Left colon (tissue), 2 donors: ENCODE results near the gene TNRC6C. TPM values are rescaled to one million over a fixed set of nuclear protein-coding genes. Genes with fewer than 3 reads are reported as not detected.

ENCODE experiments used
- ATAC-seq: fragments of 200-7000 bp; cut with Tn5 transposase; one replicate; pipeline ENCODE4 v1.9.1; 2020; ENCODE audit warnings: mild to moderate bottlenecking, moderate library complexity
- DNase-seq, 2 donors: peaks; one replicate each; pipeline ENCODE4 v3.0.0-alpha.2; 2020
- intact Hi-C, 2 donors: fragments of 100-400 bp; cut with DNase I in 1 of 2; cut with micrococcal nuclease in 1 of 2; formaldehyde crosslinking; loops; one replicate each; pipeline versions ENCODE4 v1.11.2 to v1.14.0; 2022; cut with DNase I, micrococcal nuclease
- total RNA-seq, 2 donors: library from RNA; stranded (reverse); fragmentation: NEBNext Ultra II Directional; extraction: Animal tissue kit (Norgen Biotek cat#: 25700); gene quantifications; one replicate each; pipeline ENCODE4 v1.2.1, GENCODE V29; 2021
- donor health status: DM: no; HTN: no; CAD: no.
- donor health status: DM: yes; HTN: yes; CAD: no.

The TNRC6C gene
- total RNA-seq, 2 donors from 2014 or later: 13.2 to 18.2 TPM

DNA sequence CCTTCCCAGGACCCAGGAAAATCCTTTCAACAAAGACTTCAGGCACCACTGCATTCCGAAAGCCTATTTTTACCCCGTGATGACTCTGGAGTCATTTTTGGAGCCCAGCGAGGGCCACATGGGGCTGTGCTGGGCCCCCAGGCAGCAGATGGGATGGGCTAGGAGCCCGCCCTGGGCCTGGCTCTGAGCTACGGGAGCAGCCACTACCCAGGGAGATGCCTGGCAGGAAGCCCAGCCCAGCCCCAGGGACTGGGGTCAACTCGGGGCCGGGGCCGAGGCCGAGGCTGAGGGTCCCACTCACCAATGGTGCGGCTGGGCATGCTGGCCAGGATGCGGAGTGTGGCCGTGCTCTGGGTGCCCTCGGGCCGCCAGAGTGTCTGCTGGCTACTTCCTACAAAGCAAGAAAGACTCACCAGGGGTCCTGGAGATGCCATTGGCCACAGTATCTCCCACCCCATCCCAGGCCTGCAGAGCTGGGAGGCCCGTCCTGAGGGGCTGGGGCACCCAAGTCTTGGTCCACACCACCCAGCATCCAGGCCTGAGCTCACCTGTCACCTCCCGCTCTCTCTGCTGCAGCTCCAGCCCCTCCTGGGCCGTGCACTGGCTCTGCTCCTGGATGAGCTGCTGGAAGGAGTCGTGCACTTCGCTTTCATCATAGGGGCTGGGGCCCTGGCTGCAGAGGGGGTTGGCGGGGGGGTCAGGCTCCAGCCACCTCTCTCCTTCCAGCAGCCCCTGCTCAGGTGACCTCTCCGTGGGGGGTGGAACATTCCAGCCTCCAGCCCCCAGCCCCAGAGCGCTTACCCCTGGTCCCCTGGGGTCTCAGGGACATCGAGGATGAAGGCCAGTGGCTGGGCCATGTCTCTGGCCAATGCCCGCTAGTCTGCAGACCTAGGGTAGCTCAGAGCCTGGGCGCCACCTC lies 167.7 kb downstream of the TNRC6C start:
- no peak for ATAC-seq
- DNase-seq: no peak
- intact Hi-C loops: no loop called here

DNA sequence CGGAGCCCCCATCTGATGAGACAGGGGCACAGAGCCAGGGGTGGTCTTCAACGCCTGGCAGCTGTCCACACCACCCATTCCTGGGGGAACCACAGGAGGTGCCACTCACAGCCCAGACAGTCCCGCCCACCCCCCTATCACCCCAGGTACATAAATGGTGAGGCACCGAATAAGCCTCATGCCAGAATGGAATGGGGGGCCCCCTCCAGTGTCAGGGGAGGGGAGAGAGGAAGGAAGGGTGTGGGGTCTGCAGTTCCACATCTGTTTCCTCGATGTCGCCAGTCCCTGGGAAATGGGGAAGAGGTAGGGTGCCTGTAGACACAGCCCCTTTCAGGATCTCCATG lies 168.4 kb downstream of the TNRC6C start:
- no peak for DNase-seq
- no peak for ATAC-seq
- intact Hi-C loops: no loop called here

DNA sequence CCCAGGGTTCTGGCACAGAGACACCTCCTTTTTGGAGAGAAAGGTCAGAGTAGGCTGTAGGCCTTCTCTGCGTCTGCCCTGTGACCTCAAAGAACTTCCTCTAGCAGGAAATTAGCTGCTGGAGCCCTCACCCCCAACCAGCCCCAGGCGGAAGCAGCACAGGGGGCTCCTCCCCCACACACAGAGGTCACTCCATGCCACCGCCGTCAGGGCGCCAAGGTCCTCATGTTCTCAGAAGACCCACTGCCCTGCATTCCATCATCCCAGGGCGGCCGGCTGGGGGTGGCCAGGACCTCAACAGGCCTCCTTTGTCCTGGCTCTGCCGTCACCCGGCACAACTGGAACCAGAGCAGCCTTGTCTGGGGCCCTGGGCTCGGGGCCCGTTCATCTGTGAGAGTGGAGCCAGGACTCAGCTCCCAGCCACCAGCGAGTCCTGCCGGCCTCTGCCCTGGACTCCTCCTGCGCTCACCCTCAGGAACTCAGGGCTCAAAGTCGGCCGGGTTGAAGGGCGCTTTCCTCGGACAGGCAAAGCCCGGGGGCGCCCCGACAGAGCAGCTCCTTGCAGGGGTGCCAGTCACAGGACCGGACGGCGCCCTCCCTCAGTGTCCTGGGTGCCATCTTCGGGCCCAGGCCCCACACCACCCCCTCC lies 168.9 kb downstream of the TNRC6C start:
- peak; percentile 45 for ATAC-seq
- intact Hi-C loops: no loop called here
- DNase-seq: peak; percentile 81 to 82

DNA sequence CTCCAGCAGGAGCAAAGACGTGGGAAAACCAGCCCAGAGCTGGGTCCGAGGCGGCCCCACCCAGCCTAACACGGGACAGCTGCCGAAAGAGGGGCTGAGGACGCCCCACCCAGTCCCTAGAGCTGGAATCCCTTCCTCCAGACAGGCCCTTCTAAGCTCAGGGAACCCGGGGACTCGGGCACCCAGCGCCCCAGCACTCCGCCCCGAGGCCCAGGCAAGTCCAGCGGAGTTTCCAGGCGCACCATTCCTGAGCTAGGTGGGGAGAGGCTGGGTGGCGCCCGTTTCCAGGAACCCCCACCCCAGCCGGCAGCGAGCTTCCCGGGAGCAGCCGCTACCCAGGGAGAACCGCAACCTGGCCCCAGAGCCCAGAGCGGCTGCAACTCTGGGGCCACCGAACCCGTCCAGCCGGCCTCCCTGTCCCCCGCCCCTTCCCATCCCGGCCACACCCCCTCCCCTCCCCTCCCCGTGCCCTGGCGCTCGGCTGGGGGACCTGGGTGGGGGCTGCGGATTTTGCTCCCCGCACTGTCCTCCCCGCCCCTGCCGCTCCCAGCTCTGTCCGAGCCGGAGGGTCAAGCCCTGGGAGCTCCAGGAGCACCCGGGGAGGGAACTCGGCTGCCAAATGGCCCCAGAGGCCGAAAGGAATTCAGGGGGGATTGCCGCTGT lies 169.5 kb downstream of the TNRC6C start:
- DNase-seq (peak in 1 of 2 donors; percentile 64), ATAC-seq (peak; percentile 50)
- intact Hi-C loops: no loop called here

DNA sequence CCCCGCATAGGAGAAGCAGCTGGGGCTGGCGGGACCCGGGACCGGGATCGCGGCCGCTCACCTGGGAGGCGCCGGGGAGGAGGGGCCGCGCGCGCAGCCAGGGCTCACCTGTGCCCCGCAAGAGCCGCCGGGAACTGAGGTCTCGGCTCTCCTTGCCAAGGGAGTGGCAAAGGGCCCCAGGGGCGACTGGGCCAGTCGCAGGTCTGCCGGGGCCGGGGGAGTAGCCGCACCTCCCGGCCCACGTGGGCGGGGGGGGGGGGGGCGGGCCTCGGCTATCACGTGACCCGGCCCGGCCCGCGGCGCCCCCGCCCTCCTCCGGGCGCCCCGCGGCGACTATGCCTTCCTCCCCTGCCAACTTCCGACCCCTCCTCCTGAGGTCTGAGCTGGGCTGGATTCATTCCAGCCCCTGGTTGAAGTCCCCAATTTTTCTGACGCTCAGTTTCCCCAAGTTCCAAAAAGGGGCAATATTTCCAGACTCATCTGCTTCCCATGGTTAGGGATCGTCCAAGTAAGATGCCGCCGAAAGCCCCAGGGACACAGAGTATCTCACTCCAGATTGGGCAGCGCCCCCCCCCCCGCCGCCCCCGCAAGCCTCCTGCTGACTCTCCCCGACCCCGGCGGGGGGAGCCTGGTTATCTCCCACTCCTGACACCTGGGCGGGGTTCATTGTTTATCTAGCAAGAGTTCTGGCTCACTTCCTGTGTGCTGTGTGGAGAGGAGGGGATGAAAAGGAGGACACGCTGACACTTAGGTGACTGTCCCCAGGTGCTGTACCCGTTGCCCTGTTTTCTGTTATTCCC lies 170.2 kb downstream of the TNRC6C start, which contains the start of gene TMC6:
TMC6 (minus strand) TSS at position 205 of the 800 bp plus-strand sequence. CDS start 1,923 bp downstream, outside the sequence.
- intact Hi-C loops: no loop called here
- DNase-seq (peak; percentile 84 to 86), ATAC-seq (peak; percentile 75)

DNA sequence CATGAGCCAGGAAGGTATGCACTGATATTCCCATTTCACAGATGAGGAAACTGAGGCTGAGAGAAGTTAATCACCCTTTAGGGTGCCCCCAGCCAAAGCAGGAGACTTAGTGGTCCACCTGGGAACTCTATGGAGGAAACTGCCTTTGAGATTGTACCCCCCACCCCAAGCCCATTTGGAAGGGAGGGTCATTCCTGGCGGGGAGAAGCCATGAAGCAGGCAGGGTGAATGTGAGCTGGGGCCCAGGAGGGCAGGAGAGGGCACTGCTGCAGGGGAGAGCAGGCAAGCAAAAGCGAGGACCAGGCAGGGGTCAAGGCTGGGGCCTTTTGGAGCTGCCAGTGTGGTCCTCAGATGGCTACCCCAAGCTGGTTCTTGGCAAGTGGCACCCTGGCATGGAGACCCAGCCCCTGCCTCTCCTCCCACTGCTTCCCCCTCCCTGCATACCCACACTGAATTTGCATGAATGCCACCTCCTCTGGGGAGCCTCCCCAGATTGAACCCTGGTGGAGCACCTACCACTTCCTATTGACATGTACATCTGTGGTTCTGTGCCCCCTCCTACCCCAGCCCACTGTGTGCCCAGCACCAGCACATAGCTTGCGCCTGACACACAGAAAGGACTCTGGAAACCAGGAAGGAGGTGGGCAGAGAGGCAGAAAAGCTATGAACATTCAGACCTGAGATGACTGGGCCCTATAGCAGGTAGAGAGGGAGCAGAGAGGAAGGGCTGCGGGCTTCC lies 171.0 kb downstream of the TNRC6C start:
- ATAC-seq: no peak
- intact Hi-C loops: no loop called here
- no peak for DNase-seq

DNA sequence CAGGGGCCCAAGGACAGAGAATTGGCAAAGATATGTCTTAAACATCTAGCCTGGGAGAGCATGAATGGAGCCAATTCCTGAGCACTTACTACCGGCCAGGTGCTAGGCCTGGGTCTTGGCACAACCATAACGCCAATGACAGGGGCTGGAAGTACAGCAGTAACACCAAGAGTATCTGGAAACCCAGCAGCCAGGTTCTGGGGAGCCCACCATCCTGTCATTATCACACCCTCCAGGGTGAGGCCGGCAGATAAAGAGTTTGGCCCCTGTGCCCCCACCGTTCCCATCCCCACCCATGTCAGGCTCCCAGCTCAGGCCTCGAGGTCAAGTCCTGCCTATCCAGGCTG lies 171.6 kb downstream of the TNRC6C start:
- DNase-seq (no peak), ATAC-seq (no peak)
- intact Hi-C loops: no loop called here

DNA sequence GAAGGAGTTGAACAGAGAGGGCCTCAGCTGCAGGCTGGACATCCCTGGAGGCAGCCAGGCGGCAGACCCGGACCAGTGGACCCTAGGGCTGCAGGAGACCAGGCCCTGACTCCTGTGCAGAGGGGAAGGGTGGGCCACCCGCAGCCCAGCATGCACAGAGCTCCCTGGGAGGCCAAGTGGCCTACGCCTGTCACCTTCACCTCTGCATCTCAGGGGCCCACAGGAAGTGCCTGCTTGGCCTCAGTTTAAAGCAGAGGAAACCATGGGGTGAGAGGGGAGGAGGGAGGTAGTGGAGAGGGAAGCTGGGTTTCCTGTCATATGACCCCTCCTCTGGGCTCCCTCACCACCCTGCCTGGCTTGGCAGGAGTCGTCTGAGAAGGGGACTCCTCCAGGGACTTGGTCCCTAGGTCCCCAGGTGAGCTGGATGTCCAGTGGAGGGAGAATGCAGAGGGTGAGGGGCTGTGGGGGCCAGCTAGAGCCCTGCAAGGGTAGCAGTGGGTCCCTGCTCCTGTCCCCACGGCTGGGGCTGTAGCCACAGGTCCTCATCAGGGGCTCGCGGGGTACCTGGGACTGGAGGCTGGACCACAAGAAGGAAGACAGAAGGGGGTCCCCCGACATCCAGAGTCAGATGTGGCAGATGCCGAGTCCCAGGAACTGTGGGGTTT lies 172.1 kb downstream of the TNRC6C start, which contains the start of gene TMC8:
TMC8 (plus strand) TSS at position 335 of the 665 bp plus-strand sequence. CDS start 818 bp downstream, outside the sequence.
- no peak for ATAC-seq
- intact Hi-C loops: no loop called here
- no peak for DNase-seq

DNA sequence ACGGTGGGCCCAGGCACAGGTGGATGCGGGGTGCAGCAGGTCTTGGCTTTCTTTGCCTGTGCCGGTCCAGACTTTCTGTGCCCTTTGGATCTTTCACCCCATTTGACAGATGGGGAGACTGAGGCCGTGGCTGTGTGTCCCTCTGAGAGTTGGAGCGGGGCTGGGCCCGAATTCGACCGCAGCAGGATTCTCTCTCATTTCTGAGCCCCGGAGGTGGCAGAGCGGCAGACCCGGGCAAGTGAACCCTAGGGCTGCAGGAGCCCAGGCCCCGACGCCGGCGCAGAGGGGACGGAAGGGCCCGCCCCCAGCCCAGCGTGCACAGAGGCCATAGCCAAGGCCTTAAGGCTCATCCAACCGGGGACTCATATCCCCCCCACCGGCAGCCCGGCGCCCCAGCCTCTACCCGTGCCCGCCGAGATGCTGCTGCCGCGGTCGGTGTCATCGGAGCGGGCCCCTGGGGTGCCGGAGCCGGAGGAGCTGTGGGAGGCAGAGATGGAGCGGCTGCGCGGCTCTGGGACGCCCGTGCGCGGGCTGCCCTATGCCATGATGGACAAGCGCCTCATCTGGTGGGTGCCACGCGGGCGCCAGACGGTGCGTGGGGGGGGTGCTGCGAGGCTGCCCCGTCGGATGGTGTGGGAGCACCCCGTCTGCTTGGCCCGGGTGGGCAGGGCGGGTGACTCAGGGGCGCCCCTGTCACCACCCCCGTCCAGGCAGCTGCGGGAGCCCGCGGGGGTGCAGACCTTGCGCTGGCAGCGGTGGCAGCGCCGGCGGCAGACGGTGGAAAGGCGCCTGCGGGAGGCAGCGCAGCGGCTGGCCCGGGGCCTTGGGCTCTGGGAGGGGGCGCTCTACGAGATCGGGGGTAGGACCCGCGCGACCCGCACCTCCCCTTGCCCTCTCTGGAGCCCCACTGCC lies 172.9 kb downstream of the TNRC6C start:
- ATAC-seq (no peak), DNase-seq (no peak)
- intact Hi-C loops: no loop called here

DNA sequence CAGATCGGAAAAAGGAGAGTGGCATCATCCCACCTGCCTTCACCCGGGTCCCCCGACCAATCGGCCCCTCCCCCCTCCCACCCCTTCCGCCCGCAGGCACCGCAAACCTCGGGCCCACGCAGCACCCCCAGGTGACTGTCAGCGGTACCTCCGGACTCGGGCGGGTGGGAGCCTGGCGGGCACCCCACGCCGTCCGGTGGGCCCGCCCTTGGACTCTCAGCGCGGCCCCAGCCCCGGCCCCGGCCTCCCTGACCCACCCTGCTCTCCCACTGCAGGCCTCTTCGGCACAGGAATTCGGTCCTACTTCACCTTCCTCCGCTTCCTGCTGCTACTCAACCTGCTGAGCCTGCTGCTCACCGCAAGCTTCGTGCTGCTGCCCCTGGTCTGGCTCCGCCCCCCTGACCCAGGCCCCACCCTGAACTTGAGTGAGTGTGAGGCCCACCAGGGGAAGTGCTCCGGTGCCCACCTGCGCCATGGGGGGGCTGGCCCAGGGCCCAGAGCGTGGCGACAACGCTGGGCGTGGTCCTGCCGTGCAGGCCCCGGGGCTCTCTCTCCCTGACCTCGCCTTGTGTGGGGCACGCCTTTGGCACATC lies 173.7 kb downstream of the TNRC6C start:
- DNase-seq (peak; percentile 76 to 77), ATAC-seq (peak; percentile 17)
- intact Hi-C loops: no loop called here

DNA sequence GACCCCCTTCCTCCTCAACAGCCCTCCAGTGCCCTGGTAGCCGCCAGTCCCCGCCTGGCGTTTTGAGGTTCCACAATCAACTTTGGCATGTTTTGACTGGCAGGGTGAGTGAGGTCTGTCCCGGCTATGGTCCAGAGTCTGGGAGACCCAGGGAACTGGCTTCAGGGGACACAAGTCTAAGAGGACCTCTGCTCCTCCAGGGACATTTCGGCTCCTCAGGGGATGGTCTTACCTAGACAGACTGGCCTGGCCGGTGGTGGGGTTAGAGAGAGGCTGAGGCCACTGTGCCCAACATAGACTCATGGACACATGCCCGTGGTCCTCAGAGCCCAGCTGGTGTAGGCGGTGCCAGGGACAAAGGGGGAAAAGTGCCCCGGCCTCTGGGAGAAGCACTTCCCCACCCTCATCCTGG lies 174.3 kb downstream of the TNRC6C start:
- DNase-seq (no peak), ATAC-seq (no peak)
- intact Hi-C loops: no loop called here

DNA sequence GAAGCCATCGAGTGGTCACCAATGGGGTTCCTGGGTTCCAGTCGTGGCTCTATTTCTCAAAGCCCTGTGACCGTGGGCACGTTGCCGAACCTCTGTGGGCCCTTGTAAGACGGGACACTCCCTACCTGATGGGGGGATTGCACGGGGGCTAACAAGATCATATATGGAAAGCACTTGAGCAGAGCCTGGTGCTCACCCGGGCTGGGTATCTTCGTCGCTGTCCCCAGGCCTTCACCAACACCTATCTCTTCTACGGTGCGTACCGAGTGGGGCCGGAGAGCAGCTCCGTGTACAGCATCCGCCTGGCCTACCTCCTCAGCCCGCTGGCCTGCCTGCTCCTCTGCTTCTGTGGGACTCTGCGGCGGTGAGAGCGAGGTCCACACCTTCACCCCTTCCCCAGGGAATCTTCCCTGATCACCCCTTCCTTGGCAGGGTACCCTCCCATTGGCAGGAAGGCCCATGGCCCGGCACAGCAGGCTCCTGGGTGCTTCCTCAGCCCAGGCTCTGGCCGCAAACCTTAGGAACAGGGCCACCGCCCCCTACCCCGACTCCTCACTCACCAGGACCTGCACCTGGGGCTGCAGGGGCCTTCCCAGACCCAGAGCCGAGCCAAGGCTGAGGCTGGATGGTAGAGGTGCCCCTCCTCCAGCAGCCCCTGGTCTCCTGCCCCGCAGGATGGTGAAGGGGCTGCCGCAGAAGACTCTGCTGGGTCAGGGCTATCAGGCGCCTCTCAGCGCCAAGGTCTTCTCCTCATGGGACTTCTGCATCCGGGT lies 174.9 kb downstream of the TNRC6C start:
- ATAC-seq: no peak
- intact Hi-C loops: no loop called here
- DNase-seq: no peak

DNA sequence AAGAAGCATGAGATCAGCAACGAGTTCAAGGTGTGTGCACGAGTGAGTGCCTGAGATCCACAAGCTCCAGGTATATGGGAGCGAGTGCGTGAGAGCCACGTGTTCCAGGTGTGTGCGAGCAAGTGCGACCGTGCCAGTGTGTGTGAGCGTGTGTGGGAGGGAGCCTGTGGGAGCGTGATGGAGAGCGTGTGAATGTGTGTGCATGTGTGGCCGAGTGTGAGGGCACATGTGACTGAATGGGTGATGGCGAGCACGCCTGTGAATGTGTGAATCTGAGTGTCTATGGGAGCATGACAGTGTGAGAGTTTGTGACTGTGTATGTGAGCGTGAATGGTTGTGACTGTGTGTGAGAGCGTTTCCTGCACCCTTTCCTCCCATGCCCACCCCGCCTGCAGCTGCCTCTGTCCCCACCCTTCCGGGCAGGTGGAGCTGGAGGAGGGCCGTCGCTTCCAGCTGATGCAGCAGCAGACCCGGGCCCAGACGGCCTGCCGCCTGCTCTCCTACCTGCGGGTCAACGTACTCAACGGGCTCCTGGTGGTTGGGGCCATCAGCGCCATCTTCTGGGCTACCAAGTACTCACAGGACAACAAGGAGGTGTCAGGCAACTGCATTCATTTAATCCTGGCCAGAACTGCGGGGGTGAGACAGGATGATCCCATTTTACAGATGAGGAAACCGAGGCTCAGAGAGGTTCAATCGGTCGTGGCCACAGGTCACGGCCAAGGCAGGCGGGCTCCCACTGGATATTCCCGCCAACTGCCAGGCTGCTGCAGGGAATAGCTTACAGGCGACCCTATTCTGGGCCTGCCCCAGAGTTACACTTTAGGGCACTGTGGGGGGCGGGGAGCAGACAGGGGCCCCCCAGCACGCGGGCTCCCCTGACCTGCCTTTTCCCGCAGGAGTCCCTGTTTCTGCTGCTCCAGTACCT lies 175.7 kb downstream of the TNRC6C start:
- DNase-seq: peak; percentile 75 to 83
- intact Hi-C loops: no loop called here
- ATAC-seq: peak; percentile 51

DNA sequence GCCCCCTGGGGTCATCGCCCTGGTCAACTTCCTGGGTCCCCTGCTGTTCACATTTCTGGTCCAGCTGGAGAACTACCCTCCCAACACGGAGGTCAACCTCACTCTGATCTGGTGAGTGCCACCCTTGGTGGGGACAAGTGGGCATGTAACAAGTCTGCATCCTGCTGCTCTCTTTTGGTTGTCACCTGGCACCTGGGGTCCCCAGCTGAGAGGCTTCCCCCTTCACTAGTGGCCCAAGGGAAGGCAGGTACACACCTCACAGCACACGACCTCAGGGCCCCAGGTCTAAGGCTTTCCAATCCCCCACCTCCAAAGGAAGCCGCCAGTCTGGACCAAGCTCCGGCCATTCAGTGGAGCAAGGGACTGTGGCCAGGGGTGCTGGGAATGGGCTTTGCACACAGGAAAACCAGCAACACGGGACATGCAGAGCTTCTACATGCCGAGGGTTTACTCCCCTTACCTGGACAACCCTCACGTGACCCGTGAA lies 176.4 kb downstream of the TNRC6C start:
- no peak for DNase-seq
- intact Hi-C loops: no loop called here
- ATAC-seq: no peak
